Spleen (tissue), 11 donors: ENCODE measurements around the gene HSPA12B. TPM values are rescaled to one million over a fixed set of nuclear protein-coding genes. Genes with fewer than 3 reads are reported as not detected.

Experiments used
- DNase-seq: peaks from one replicate; pipeline ENCODE4 v3.0.0-alpha.2; 2020
- H3K27ac ChIP-seq, 8 donors: fragments of 200-600 bp; sonication (generic) in 7 of 8; 1 replicate in 4 of 8; 2 replicates in 4 of 8; pipeline versions ENCODE4 v1.5.0 to v1.8.0; 2016 to 2021; ENCODE audit warnings: inconsistent platforms in 4 of 8, mild to moderate bottlenecking in 4 of 8, moderate library complexity in 1 of 8
- H3K27me3 ChIP-seq, 7 donors: fragments of 200-600 bp; sonication (generic) in 6 of 7; replicated peaks in 1 of 7; 1 replicate in 4 of 7; 2 replicates in 3 of 7; pipeline versions ENCODE4 v1.5.0 to v1.8.0; 2016 to 2021; ENCODE audit warnings: inconsistent platforms in 3 of 7, mild to moderate bottlenecking in 1 of 7
- H3K36me3 ChIP-seq, 6 donors: fragments of 200-600 bp; sonication (generic) in 5 of 6; 1 replicate in 4 of 6; 2 replicates in 2 of 6; pipeline versions ENCODE4 v1.5.0 to v1.8.0; 2016 to 2021; ENCODE audit warnings: inconsistent platforms in 2 of 6
- H3K4me1 ChIP-seq, 6 donors: fragments of 200-600 bp; sonication (generic) in 5 of 6; 1 replicate in 3 of 6; 2 replicates in 3 of 6; pipeline versions ENCODE4 v1.5.0 to v1.8.0; 2016 to 2021; ENCODE audit warnings: inconsistent platforms in 3 of 6
- H3K4me3 ChIP-seq, 8 donors: fragments of 200-600 bp; sonication (generic) in 7 of 8; 1 replicate in 4 of 8; 2 replicates in 4 of 8; pipeline versions ENCODE4 v1.5.0 to v1.8.0; 2016 to 2021; ENCODE audit warnings: inconsistent platforms in 4 of 8, mild to moderate bottlenecking in 4 of 8, moderate library complexity in 2 of 8
- H3K9me3 ChIP-seq, 8 donors: fragments of 200-600 bp; sonication (generic) in 7 of 8; 1 replicate in 4 of 8; 2 replicates in 4 of 8; pipeline versions ENCODE4 v1.5.0 to v1.8.0; 2016 to 2021; ENCODE audit warnings: inconsistent platforms in 4 of 8
- CTCF ChIP-seq, 11 experiments: fragments of 200-600 bp in 7 of 11; fragments of 450-650 bp in 4 of 11; sonication (generic) in 4 of 11; IDR thresholded peaks in 8 of 11; conservative IDR thresholded peaks in 3 of 11; 1 replicate in 7 of 11; 2 replicates in 4 of 11; pipeline versions ENCODE4 v1.4.0 to v1.8.0; 2016 to 2021; ENCODE audit warnings: antibody characterized with exemption in 11 of 11, inconsistent platforms in 4 of 11, mild to moderate bottlenecking in 1 of 11
- POLR2A ChIP-seq, 3 donors: fragments of 450-650 bp; IDR thresholded peaks; one replicate each; pipeline ENCODE4 v1.5.1; 2017; ENCODE audit warnings: antibody characterized with exemption in 3 of 3, mild to moderate bottlenecking in 1 of 3
- POLR2AphosphoS5 ChIP-seq, 3 donors: sonication (generic); formaldehyde crosslinking; IDR thresholded peaks; one replicate each; pipeline ENCODE4 v1.5.1; 2017; ENCODE audit warnings: antibody characterized with exemption in 3 of 3
- WGBS, 5 donors: extraction: QIAGEN DNeasy Blood & Tissue Kit in 3 of 5; methylation state at CpG; one replicate each; pipeline versions ENCODE4 v1.1.5 to v1.1.7; 2013 to 2018; 5-methylcytosine and 5-hydroxymethylcytosine counted together
- intact Hi-C: fragments of 100-400 bp; cut with DNase I; formaldehyde crosslinking; loops from one replicate; pipeline ENCODE4 v1.15.0; 2023; ENCODE audit warnings: low total_unique reads
- polyA plus RNA-seq, 3 donors: library from polyadenylated mRNA; stranded (reverse); fragments of 200-250 nt; gene quantifications; one replicate each; pipeline ENCODE4 v1.2.1, GENCODE V29; 2013
- total RNA-seq, 7 donors: library from RNA; depleted of rRNA in 3 of 7; stranded (reverse); fragments of >200 nt in 3 of 7; fragmentation: NEBNext Ultra II Directional in 4 of 7; extraction: Animal tissue kit (Norgen Biotek cat#: 25700) in 4 of 7; gene quantifications; one replicate each; pipeline versions ENCODE4 v1.1.0 to v1.2.1, GENCODE V29; 2016 to 2021
- donor health status: healthy with polysubstance abuse.
- donor health status: DM: no; HTN: no; CAD: no; lungs with moderate emphysema.
- donor health status: DM: no; HTN: no; CAD: no.
- donor health status: Bipolar disorder and iron deficiency.
- donor health status: healthy.
- donor health status: DM: no; HTN: no; CAD: no.
- donor health status: DM: yes; HTN: yes; CAD: no.

HSPA12B gene
- total and polyA plus RNA-seq, 10 donors: 5.7 to 74.0 (median 27.2) TPM

GRCh38 chr20:3734111-3734843 lies 1.8 kb downstream of the HSPA12B start:
- DNase-seq: peak; percentile 73
- H3K36me3 ChIP-seq: peaks cover 0 to 13% (median 0%) of the 10 kb centered on the region in 6 donors
- peaks cover 0 to 45% (median 10%) of the 10 kb centered on the region in 7 donors for H3K27me3 ChIP-seq
- no peaks in the 10 kb centered on the region for H3K9me3 ChIP-seq
- peak overlapping the region in 4 of 8 donors; percentile 36 to 63 (median 48) for H3K4me3 ChIP-seq
- WGBS, 5 donors: 61 to 68% (median 65%) methylated on average over 12 of the region's 12 CpGs
- peak overlapping the region in 7 of 8 donors; percentile 22 to 82 (median 75) for H3K27ac ChIP-seq
- peaks cover 9 to 87% (median 34%) of the 10 kb centered on the region in 6 donors for H3K4me1 ChIP-seq
- intact Hi-C loops: no loop called here
- TF ChIP-seq CTCF (IDR thresholded peaks at IDR 0.05 in 8 of 11, conservative IDR thresholded peaks at IDR 0.05 in 3 of 11) (no peak), POLR2A (IDR thresholded peaks at IDR 0.05) (no peak), POLR2AphosphoS5 (IDR thresholded peaks at IDR 0.05) (peak in 2 of 3 donors; percentile 50 to 67)

GRCh38 chr20:3735768-3736167 lies 3.3 kb downstream of the HSPA12B start:
- Histone ChIP-seq H3K27ac (peak overlapping the region in 2 of 8 donors; percentile 7 to 81), H3K4me1 (peaks cover 10 to 87% (median 40%) of the 10 kb centered on the region in 6 donors)
- 72 to 92% (median 83%) methylated on average over 4 of the region's 4 CpGs for WGBS, 5 donors

GRCh38 chr20:3738111-3739053 lies 5.9 kb downstream of the HSPA12B start:
- peak overlapping the region in 4 of 8 donors; percentile 1 to 41 (median 26) for H3K27ac ChIP-seq
- peaks cover 0 to 8% (median 0%) of the 10 kb centered on the region in 7 donors for H3K27me3 ChIP-seq
- no peak for TF ChIP-seq POLR2A (IDR thresholded peaks at IDR 0.05)
- no peak for TF ChIP-seq POLR2AphosphoS5 (IDR thresholded peaks at IDR 0.05)
- no peak for TF ChIP-seq CTCF (IDR thresholded peaks at IDR 0.05 in 8 of 11, conservative IDR thresholded peaks at IDR 0.05 in 3 of 11)
- H3K4me3 ChIP-seq: no peak overlapping the region
- intact Hi-C loops: no loop called here
- WGBS, 5 donors: 66 to 78% (median 68%) methylated on average over 11 of the region's 11 CpGs
- no peak for DNase-seq
- H3K36me3 ChIP-seq: peaks cover 0 to 35% (median 0%) of the 10 kb centered on the region in 6 donors
- H3K9me3 ChIP-seq: no peaks in the 10 kb centered on the region
- peaks cover 10 to 91% (median 34%) of the 10 kb centered on the region in 6 donors for H3K4me1 ChIP-seq

More at GRCh38 chr20:3735768-3736167, 3.3 kb downstream of the HSPA12B start:
- no peaks in the 10 kb centered on the region for H3K9me3 ChIP-seq
- DNase-seq: no peak
- no peak overlapping the region for H3K4me3 ChIP-seq
- intact Hi-C loops: no loop called here
- H3K27me3 ChIP-seq: peaks cover 0 to 32% (median 10%) of the 10 kb centered on the region in 7 donors
- peaks cover 0 to 15% (median 0%) of the 10 kb centered on the region in 6 donors for H3K36me3 ChIP-seq
- TF ChIP-seq CTCF (IDR thresholded peaks at IDR 0.05 in 8 of 11, conservative IDR thresholded peaks at IDR 0.05 in 3 of 11) (no peak), POLR2AphosphoS5 (IDR thresholded peaks at IDR 0.05) (no peak), POLR2A (IDR thresholded peaks at IDR 0.05) (no peak)
